GM12891 (cell line): ENCODE results near the gene NPHS1.

ENCODE experiments used
- DNase-seq: peaks from one replicate; pipeline ENCODE4 v3.0.0; 2011; ENCODE audit warnings: low spot score; ENCODE audit not compliant: insufficient read length
- FAIRE-seq: peaks from 2 replicates; lab custom pipeline; 2011; peaks lifted over from hg19 to GRCh38; lab: Jason Lieb, UNC
- PAX5 ChIP-seq: IDR thresholded peaks from 2 replicates; pipeline ENCODE4 v1.6.1; 2011; ENCODE audit warnings: low read length, moderate library complexity, mild to moderate bottlenecking; ENCODE audit not compliant: insufficient read depth, severe bottlenecking
- POLR2A ChIP-seq: IDR thresholded peaks from 2 replicates; pipeline ENCODE4 v1.6.1; 2011; ENCODE audit warnings: low read depth, low read length, control low read depth
- POLR2AphosphoS5 ChIP-seq: IDR thresholded peaks from 2 replicates; pipeline ENCODE4 v1.6.1; 2011; ENCODE audit warnings: low read depth, low read length, control low read depth
- POU2F2 ChIP-seq: IDR thresholded peaks from 2 replicates; pipeline ENCODE4 v1.6.1; 2011; ENCODE audit warnings: low read depth, mild to moderate bottlenecking, control low read depth, low read length, moderate library complexity
- SPI1 ChIP-seq: IDR thresholded peaks from 2 replicates; pipeline ENCODE4 v1.6.1; 2011; ENCODE audit warnings: low read depth, low read length, control low read depth
- TAF1 ChIP-seq: IDR thresholded peaks from 2 replicates; pipeline ENCODE4 v1.6.1; 2011; ENCODE audit warnings: low read depth, low read length, control low read depth

NPHS1 gene

DNA sequence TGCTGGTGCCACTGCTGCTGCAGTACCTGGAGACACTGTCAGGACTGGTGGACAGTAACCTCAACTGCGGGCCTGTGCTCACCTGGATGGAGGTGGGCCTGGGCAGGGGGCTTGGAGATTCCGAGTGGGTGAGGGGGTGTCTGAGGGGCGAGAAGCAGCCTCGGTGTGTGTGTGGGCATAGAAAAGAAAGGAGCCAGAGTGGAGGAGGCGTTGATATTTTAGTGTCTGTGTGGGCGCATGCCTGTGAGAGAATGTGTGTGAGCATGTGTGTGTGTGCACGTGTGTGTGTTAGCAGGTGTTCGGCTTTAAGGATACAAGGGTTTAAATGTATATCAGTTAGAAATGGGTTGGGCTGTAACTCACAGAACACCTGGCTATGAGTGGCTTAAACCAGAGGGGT lies 73.3 kb downstream of the NPHS1 start:
- TF ChIP-seq SPI1 (no peak), POLR2A (no peak), POLR2AphosphoS5 (no peak), PAX5 (no peak), TAF1 (no peak), POU2F2 (no peak)
- DNase-seq: no peak
- no peak for FAIRE-seq

DNA sequence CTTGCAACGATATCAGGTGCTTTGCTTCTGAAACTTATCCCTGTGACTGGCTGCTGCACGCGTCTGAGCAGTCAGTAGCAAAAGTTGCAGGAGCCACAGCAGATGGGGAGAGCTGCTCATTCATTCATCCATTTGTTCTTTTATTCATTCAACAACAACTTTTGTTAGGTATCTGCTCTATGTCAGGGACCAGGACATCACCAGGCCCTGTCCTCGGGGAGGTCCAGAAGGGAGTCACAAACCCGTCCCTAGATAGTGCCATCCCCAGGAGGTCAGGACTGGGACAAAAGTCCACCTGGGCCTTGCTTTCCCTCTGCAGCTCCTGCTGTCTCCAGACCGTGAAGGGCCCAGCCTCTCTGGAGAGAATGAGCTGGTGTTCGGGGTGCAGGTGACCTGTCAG lies 74.3 kb downstream of the NPHS1 start:
- no peak for DNase-seq
- TF ChIP-seq POLR2A: no peak
- no peak for TF ChIP-seq POU2F2
- TF ChIP-seq SPI1: no peak
- no peak for TF ChIP-seq TAF1
- no peak for TF ChIP-seq PAX5
- no peak for TF ChIP-seq POLR2AphosphoS5
- no peak for FAIRE-seq

DNA sequence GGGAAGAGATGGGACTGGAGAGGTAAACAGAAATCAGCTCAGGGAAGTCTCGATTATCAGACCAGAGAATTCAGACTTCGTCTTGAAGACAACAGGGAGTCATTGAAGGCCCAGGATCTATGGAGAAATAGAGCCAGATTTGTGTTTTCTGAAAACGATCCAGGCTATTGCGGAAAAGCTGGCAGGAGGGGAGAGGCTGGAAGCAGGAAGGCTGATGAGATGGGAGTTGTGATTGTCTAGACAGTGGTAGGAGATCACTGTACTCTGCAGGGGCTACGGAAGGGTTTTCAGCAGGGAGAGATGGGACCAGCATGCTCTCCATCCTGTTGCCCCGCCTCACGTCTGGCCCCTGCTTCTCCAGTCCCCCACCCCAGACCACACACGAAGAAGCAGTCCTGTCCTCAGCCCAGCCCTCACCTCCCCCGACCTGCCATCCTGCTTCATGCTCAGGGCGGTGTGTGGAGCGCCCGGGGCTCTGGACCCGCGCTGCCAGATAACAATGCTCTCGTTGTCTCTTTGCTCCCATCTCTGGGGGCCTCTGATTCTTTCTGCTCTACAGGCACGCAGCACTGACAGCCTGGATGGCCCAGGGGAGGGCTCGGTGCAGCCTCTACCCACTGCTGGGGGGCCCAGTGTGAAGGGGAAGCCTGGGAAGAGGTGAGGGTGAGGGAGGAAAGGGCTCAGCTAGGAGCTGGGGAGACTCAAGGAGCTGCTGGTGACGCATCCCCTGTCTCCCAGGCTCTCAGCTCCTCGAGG lies 75.0 kb downstream of the NPHS1 start:
- TF ChIP-seq POLR2A (no peak), SPI1 (no peak), PAX5 (no peak), POLR2AphosphoS5 (no peak), POU2F2 (no peak), TAF1 (no peak)
- DNase-seq (no peak), FAIRE-seq (no peak)

DNA sequence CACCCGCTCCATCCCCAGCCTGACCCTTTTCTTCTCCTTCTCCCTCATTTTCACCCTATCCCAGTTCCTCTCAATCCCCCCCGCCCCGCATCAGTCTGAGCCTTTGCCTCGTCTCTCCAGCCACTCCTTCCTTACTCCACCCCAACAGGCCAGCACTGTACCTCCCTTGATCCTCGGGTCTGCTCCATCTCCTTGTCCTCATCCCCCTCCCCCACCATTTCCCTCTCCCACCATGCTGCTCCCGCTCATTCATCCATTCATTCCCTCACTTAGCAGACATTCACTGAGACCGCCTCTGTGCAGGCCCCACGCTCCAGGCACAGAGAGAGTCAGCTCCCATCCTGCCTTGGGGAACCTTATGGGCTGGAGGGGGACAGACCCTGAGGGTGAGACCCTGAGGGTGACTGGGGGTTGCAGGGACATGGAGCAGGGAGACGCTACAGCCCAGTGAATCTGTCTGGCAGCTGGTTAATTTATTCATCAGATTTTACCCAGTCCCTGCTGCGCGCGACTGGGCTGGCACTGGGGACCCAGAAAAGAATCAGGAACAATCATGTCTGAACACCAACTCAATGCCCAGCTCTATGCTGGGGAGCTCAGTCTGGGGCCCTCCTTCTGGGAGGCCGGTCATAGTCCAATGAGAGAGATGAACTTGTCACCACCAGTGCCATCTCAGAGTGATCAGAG lies 76.1 kb downstream of the NPHS1 start:
- no peak for FAIRE-seq
- DNase-seq: no peak
- TF ChIP-seq SPI1: no peak
- no peak for TF ChIP-seq POU2F2
- no peak for TF ChIP-seq PAX5
- no peak for TF ChIP-seq TAF1
